ENCODE data around the gene CCPG1.
A peak's percentile ranks its signal among the peaks of the same experiment; 100 is the strongest.

Gene CCPG1

GRCh38 chr15:55348281-55348778 is 59.8 kb downstream of the CCPG1 start:
- H3K27me3 ChIP-seq, result no peaks in the 10 kb centered on the region
- H3K4me3 ChIP-seq (ENCODE audit: low read depth, low read length), result no peak overlapping the region
- H3K9me3 ChIP-seq, result no peaks in the 10 kb centered on the region
- H3K36me3 ChIP-seq, result no peaks in the 10 kb centered on the region
- peaks cover 10% of the 10 kb centered on the region for H3K4me1 ChIP-seq
- no peak for DNase-seq
- TF ChIP-seq CTCF (IDR thresholded peaks at IDR 0.05; ENCODE audit: low read depth, low read length), result no peak

- H3K4me1 ChIP-seq, result peaks cover 14% of the 10 kb centered on the region
- no peaks in the 10 kb centered on the region for H3K9me3 ChIP-seq
- no peak for DNase-seq
- H3K36me3 ChIP-seq, result no peaks in the 10 kb centered on the region
- H3K4me3 ChIP-seq (ENCODE audit: low read depth, low read length), result no peak overlapping the region
- no peaks in the 10 kb centered on the region for H3K27me3 ChIP-seq
- no peak for TF ChIP-seq CTCF (IDR thresholded peaks at IDR 0.05; ENCODE audit: low read depth, low read length)
These were observed 64.0 kb downstream of the CCPG1 start for GRCh38 chr15:55344206-55344605.

- TF ChIP-seq CTCF (IDR thresholded peaks at IDR 0.05; ENCODE audit: low read depth, low read length), result no peak
These were observed 65.0 kb downstream of the CCPG1 start for GRCh38 chr15:55343168-55343567.

GRCh38 chr15:55337160-55337559 is 71.0 kb downstream of the CCPG1 start:
- no peak for DNase-seq
- H3K4me3 ChIP-seq (ENCODE audit: low read depth, low read length), result no peak overlapping the region
- H3K9me3 ChIP-seq, result no peaks in the 10 kb centered on the region
- H3K36me3 ChIP-seq, result no peaks in the 10 kb centered on the region
- peaks cover 4% of the 10 kb centered on the region for H3K4me1 ChIP-seq
- no peaks in the 10 kb centered on the region for H3K27me3 ChIP-seq
- no peak for TF ChIP-seq CTCF (IDR thresholded peaks at IDR 0.05; ENCODE audit: low read depth, low read length)

More at GRCh38 chr15:55343168-55343567, 65.0 kb downstream of the CCPG1 start:
- Histone ChIP-seq H3K4me3 (ENCODE audit: low read depth, low read length) (no peak overlapping the region), H3K4me1 (peaks cover 14% of the 10 kb centered on the region), H3K27me3 (no peaks in the 10 kb centered on the region), H3K36me3 (no peaks in the 10 kb centered on the region), H3K9me3 (no peaks in the 10 kb centered on the region)
- DNase-seq, result peak; percentile 70

GRCh38 chr15:55334997-55335396 is 73.2 kb downstream of the CCPG1 start:
- no peak overlapping the region for H3K4me3 ChIP-seq (ENCODE audit: low read depth, low read length)
- 0 out of 2 replicates have a peak, but pooled peaks cover 3% of the 10 kb centered on the region for H3K4me1 ChIP-seq
- H3K27me3 ChIP-seq, result no peaks in the 10 kb centered on the region
- H3K36me3 ChIP-seq, result no peaks in the 10 kb centered on the region
- no peaks in the 10 kb centered on the region for H3K9me3 ChIP-seq
- TF ChIP-seq CTCF (IDR thresholded peaks at IDR 0.05; ENCODE audit: low read depth, low read length), result no peak
- no peak for DNase-seq

- DNase-seq, result no peak
- Histone ChIP-seq H3K9me3 (no peaks in the 10 kb centered on the region), H3K27me3 (no peaks in the 10 kb centered on the region), H3K36me3 (no peaks in the 10 kb centered on the region), H3K4me1 (0 out of 2 replicates have a peak, but pooled peaks cover 3% of the 10 kb centered on the region), H3K4me3 (ENCODE audit: low read depth, low read length) (no peak overlapping the region)
- no peak for TF ChIP-seq CTCF (IDR thresholded peaks at IDR 0.05; ENCODE audit: low read depth, low read length)
These were observed 73.8 kb downstream of the CCPG1 start for GRCh38 chr15:55334371-55334770.

All from BE2C (cell line).